SK-N-SH (cell line): ENCODE results near the gene ITCH. TPM values are rescaled to one million over a fixed set of nuclear protein-coding genes. Genes with fewer than 3 reads are reported as not detected.

Experiments
- CTCF ChIA-PET: fragments of 300-600, 350-600 bp; formaldehyde crosslinking; extraction: SDS; loops from one replicate; lab custom pipeline; 2021; lab: Yijun Ruan, JAX
- POLR2A ChIA-PET: fragments of 350-600 bp; sonication (Branson Sonifier 250); formaldehyde crosslinking; extraction: SDS; loops from one replicate; lab custom pipeline; 2020; ENCODE audit warnings: antibody characterized with exemption, inconsistent platforms; lab: Yijun Ruan, JAX
- DNase-seq: peaks from one replicate; pipeline ENCODE4 v3.0.0; 2012
- H2AFZ ChIP-seq: fragments of 200-600 bp; sonication (generic); 2 replicates; pipeline ENCODE4 v1.8.1; 2016; ENCODE audit warnings: antibody characterized with exemption, mild to moderate bottlenecking, low read depth
- H3F3A ChIP-seq: fragments of 200-600 bp; sonication (generic); replicated peaks from 2 replicates; pipeline ENCODE3; 2016; ENCODE audit warnings: antibody characterized with exemption, mild to moderate bottlenecking; ENCODE audit not compliant: insufficient read depth
- H3K27ac ChIP-seq, 2 experiments: fragments of 200-500 bp in 1 of 2; fragments of 200-600 bp in 1 of 2; sonication (Bioruptor generic) in 1 of 2; sonication (generic), shearing (Covaris generic) in 1 of 2; 2 replicates each; pipeline versions ENCODE4 v1.5.1 to v1.6.1; 2014 to 2016; ENCODE audit warnings: low read depth in 2 of 2, inconsistent platforms in 1 of 2, low read length in 1 of 2, mild to moderate bottlenecking in 1 of 2, mixed read lengths in 1 of 2
- H3K27me3 ChIP-seq: fragments of 200-600 bp; sonication (generic), shearing (Covaris generic); 2 replicates; pipeline ENCODE4 v1.6.1; 2016; ENCODE audit warnings: mixed run types; ENCODE audit not compliant: insufficient read depth
- H3K36me3 ChIP-seq, 2 experiments: fragments of 200-500 bp in 1 of 2; fragments of 200-600 bp in 1 of 2; sonication (Bioruptor generic) in 1 of 2; sonication (generic) in 1 of 2; replicated peaks in 1 of 2; 2 replicates each; pipeline versions ENCODE3 to v1.5.1; 2014 to 2016; ENCODE audit warnings: low read length in 1 of 2, mild to moderate bottlenecking in 1 of 2; ENCODE audit not compliant: insufficient read depth in 2 of 2, control insufficient read depth in 1 of 2
- H3K4me1 ChIP-seq, 2 experiments: fragments of 200-500 bp in 1 of 2; fragments of 200-600 bp in 1 of 2; sonication (Bioruptor generic) in 1 of 2; sonication (generic), shearing (Covaris generic) in 1 of 2; 2 replicates each; pipeline versions ENCODE4 v1.5.1 to v1.6.1; 2014 to 2016; ENCODE audit warnings: low read depth in 1 of 2, low read length in 1 of 2, mixed run types in 1 of 2; ENCODE audit not compliant: insufficient read depth in 2 of 2, control insufficient read depth in 1 of 2
- H3K4me2 ChIP-seq: fragments of 200-600 bp; sonication (generic), shearing (Covaris generic); 2 replicates; pipeline ENCODE4 v1.6.1; 2017; ENCODE audit warnings: mixed run types
- H3K4me3 ChIP-seq, 2 experiments: fragments of 200-500 bp in 1 of 2; fragments of 200-600 bp in 1 of 2; sonication (Bioruptor generic) in 1 of 2; sonication (generic), shearing (Covaris generic) in 1 of 2; 2 replicates each; pipeline versions ENCODE4 v1.5.1 to v1.8.1; 2014 to 2016; ENCODE audit warnings: low read depth in 2 of 2, inconsistent platforms in 1 of 2, low read length in 1 of 2, mild to moderate bottlenecking in 1 of 2, mixed read lengths in 1 of 2, moderate library complexity in 1 of 2
- H3K79me2 ChIP-seq: fragments of 200-600 bp; sonication (generic); 2 replicates; pipeline ENCODE4 v1.8.1; 2017; ENCODE audit warnings: mild to moderate bottlenecking; ENCODE audit not compliant: insufficient read depth
- H3K9ac ChIP-seq: fragments of 200-600 bp; sonication (generic); 2 replicates; pipeline ENCODE4 v1.6.1; 2017; ENCODE audit warnings: mixed run types
- H3K9me2 ChIP-seq: fragments of 200-600 bp; sonication (generic); 2 replicates; pipeline ENCODE4 v1.6.1; 2017; ENCODE audit warnings: mixed run types
- H3K9me3 ChIP-seq: fragments of 200-600 bp; sonication (generic); 2 replicates; pipeline ENCODE4 v1.6.1; 2017; ENCODE audit warnings: mixed run types, mild to moderate bottlenecking, moderate library complexity
- H4K20me1 ChIP-seq: fragments of 200-600 bp; sonication (generic); 2 replicates; pipeline ENCODE4 v1.6.1; 2017; ENCODE audit warnings: mild to moderate bottlenecking, mixed run types; ENCODE audit not compliant: insufficient read depth
- ELF1 ChIP-seq: IDR thresholded peaks from 2 replicates; pipeline ENCODE4 v1.4.0; 2012
- EZH2phosphoT487 ChIP-seq: fragments of 200-600 bp; sonication (generic); IDR thresholded peaks from 2 replicates; pipeline ENCODE4 v1.6.1; 2017; ENCODE audit warnings: low read depth, mixed run types, mild to moderate bottlenecking, antibody characterized with exemption, moderate library complexity, borderline replicate concordance
- FOSL2 ChIP-seq: IDR thresholded peaks from 2 replicates; pipeline ENCODE4 v1.4.0; 2012; ENCODE audit warnings: low read depth, mild to moderate bottlenecking, moderate library complexity, borderline replicate concordance
- GATA2 ChIP-seq: sonication (generic); formaldehyde crosslinking; IDR thresholded peaks from 2 replicates; pipeline ENCODE4 v1.5.0; 2020; ENCODE audit warnings: mild to moderate bottlenecking, missing genetic modification reagents
- MXI1 ChIP-seq: IDR thresholded peaks from 2 replicates; pipeline ENCODE4 v1.6.1; 2012; ENCODE audit warnings: mild to moderate bottlenecking, low read depth, low read length, improper control_type of control experiment
- POLR2AphosphoS5 ChIP-seq: IDR thresholded peaks from 2 replicates; pipeline ENCODE4 v1.6.1; 2012; ENCODE audit warnings: low read depth, low read length
- RAD21 ChIP-seq: IDR thresholded peaks from 2 replicates; pipeline ENCODE4 v1.6.1; 2012; ENCODE audit warnings: mild to moderate bottlenecking, low read length
- RFX5 ChIP-seq: IDR thresholded peaks from 2 replicates; pipeline ENCODE4 v1.6.1; 2012; ENCODE audit warnings: mild to moderate bottlenecking, improper control_type of control experiment, low read length
- SIN3A ChIP-seq: IDR thresholded peaks from 2 replicates; pipeline ENCODE4 v1.6.1; 2012; ENCODE audit warnings: low read depth, mild to moderate bottlenecking, low read length, moderate library complexity, borderline replicate concordance
- SMC3 ChIP-seq: IDR thresholded peaks from 2 replicates; pipeline ENCODE4 v1.6.1; 2012; ENCODE audit warnings: low read depth, low read length, improper control_type of control experiment
- WGBS: methylation state at CpG from one replicate; pipeline ENCODE4 v1.1.6; 2017; ENCODE audit warnings: low lambda C conversion rate; 5-methylcytosine and 5-hydroxymethylcytosine counted together
- polyA plus RNA-seq, 3 experiments: library from polyadenylated mRNA; depleted of rRNA; stranded (reverse); fragments of >200 nt; gene quantifications; 2 replicates each; pipeline ENCODE4 v1.2.3, GENCODE V29; 2012
- TF ChIP-seq, protein P1 (sequence below): IDR thresholded peaks from 2 replicates; pipeline ENCODE4 v1.4.0; 2012; ENCODE audit warnings: low read depth
- TF ChIP-seq, protein P2 (sequence below): fragments of 200-600 bp; sonication (generic); IDR thresholded peaks from 2 replicates; pipeline ENCODE4 v1.6.1; 2017; ENCODE audit warnings: antibody characterized with exemption, mild to moderate bottlenecking, moderate library complexity
- TF ChIP-seq, protein P3 (sequence below): fragments of 150-350 bp; IDR thresholded peaks from 2 replicates; pipeline ENCODE4 v1.6.1; 2016; ENCODE audit warnings: mild to moderate bottlenecking, low read depth, low read length

The ITCH gene
- polyA plus RNA-seq, 1 of the 3 experiments (the other 2 are of a cell fraction) = 3.8 TPM

DNA sequence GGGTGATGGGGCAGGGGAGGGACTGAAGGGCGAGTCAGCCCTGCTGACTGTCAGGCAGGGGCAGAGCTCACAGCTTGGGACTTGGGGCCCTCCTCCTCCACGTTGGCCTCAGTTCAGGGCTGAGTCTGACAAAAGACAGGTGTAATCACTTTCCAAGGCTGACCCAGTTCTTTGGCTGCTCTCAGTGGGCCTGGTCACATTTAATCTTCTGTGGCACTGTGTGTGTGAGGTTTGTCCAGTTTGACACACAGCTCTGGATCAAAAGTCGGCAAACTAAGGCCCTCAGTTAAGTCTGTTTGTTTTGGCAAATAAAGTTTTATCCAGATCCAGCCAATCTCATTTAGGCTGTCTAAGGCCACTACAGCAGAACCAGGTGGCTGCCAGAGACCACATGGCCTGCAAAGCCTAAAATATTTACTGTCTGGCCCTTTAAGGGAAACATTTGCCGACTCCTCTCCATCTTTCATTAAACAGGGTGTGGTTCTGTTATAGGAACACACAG is 190.3 kb downstream of the ITCH start:
- H3K9ac ChIP-seq = no peak overlapping the region
- CTCF ChIA-PET = interaction anchor here (0.6 kb wide), 1 partner anchor 216 kb away, joined by 3 read pairs; no protein-coding TSS in a partner anchor
- 59% methylated on average over 3 of the region's 4 CpGs for WGBS
- H3K4me2 ChIP-seq = no peak overlapping the region
- TF ChIP-seq GATA2 (CRISPR knock-in tag) (no peak), SMC3 (no peak), ELF1 (no peak), EZH2phosphoT487 (no peak), MXI1 (no peak), POLR2AphosphoS5 (no peak)
- no peaks in the 10 kb centered on the region for H3K9me2 ChIP-seq
- no peak for DNase-seq
- POLR2A ChIA-PET = no interaction called here
- H3K4me3 ChIP-seq = no peak overlapping the region
- H3K9me3 ChIP-seq = no peaks in the 10 kb centered on the region
- H3K27me3 ChIP-seq = no peaks in the 10 kb centered on the region
- H3K27ac ChIP-seq = no peak overlapping the region
- no peaks in the 10 kb centered on the region for H3K79me2 ChIP-seq
- no peaks in the 10 kb centered on the region for H4K20me1 ChIP-seq
- H3K4me1 ChIP-seq = peaks cover 0 to 7% of the 10 kb centered on the region in 2 experiments; a peak in 1 of 4 replicates
- no peak overlapping the region for H2AFZ ChIP-seq
- no peaks in the 10 kb centered on the region for H3F3A ChIP-seq
- H3K36me3 ChIP-seq = no peaks in the 10 kb centered on the region

DNA sequence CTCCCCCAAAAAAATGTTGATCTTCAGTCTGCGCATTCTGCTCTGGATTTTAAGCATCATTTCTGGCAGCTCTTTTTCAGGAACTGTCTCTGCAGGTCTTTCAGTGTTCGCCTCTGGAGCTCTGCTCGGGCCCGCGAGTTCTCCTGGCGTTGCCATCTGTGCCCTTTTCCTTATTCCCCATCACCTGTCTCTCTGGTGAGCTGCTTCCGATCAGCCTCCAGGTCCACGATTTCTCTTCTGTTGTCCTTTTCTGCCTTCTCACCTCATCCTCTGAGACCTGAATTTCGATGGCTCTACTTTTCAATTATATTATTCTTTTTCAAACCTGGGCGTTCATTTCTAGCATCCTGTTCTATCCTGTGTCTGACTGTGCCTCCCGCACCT is 194.9 kb downstream of the ITCH start:
- H3K36me3 ChIP-seq = peaks cover 0 to 6% of the 10 kb centered on the region in 2 experiments

More for the DNA sequence above, 194.9 kb downstream of the ITCH start:
- H3K9ac ChIP-seq = peak overlapping the region; percentile 88
- no peaks in the 10 kb centered on the region for H3K9me2 ChIP-seq
- 26% methylated on average over 11 of the region's 11 CpGs for WGBS
- no peaks in the 10 kb centered on the region for H3K9me3 ChIP-seq
- peaks cover 0 to 12% of the 10 kb centered on the region in 2 experiments; a peak in 1 of 4 replicates for H3K4me1 ChIP-seq
- DNase-seq = peak; percentile 44
- H4K20me1 ChIP-seq = no peaks in the 10 kb centered on the region
- TF ChIP-seq SIN3A (no peak), RFX5 (no peak), FOSL2 (no peak), RAD21 (no peak)
- TF ChIP-seq, protein P1, sequence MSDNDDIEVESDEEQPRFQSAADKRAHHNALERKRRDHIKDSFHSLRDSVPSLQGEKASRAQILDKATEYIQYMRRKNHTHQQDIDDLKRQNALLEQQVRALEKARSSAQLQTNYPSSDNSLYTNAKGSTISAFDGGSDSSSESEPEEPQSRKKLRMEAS = no peak
- TF ChIP-seq, protein P2, sequence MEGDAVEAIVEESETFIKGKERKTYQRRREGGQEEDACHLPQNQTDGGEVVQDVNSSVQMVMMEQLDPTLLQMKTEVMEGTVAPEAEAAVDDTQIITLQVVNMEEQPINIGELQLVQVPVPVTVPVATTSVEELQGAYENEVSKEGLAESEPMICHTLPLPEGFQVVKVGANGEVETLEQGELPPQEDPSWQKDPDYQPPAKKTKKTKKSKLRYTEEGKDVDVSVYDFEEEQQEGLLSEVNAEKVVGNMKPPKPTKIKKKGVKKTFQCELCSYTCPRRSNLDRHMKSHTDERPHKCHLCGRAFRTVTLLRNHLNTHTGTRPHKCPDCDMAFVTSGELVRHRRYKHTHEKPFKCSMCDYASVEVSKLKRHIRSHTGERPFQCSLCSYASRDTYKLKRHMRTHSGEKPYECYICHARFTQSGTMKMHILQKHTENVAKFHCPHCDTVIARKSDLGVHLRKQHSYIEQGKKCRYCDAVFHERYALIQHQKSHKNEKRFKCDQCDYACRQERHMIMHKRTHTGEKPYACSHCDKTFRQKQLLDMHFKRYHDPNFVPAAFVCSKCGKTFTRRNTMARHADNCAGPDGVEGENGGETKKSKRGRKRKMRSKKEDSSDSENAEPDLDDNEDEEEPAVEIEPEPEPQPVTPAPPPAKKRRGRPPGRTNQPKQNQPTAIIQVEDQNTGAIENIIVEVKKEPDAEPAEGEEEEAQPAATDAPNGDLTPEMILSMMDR = no peak
- TF ChIP-seq, protein P3, sequence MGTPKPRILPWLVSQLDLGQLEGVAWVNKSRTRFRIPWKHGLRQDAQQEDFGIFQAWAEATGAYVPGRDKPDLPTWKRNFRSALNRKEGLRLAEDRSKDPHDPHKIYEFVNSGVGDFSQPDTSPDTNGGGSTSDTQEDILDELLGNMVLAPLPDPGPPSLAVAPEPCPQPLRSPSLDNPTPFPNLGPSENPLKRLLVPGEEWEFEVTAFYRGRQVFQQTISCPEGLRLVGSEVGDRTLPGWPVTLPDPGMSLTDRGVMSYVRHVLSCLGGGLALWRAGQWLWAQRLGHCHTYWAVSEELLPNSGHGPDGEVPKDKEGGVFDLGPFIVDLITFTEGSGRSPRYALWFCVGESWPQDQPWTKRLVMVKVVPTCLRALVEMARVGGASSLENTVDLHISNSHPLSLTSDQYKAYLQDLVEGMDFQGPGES = no peak
- ChIA-PET CTCF (interaction anchor here (0.6 to 2.6 kb wide), 8 partner anchors 19 to 245 kb away, joined by 3 to 13 read pairs (median 4); no protein-coding TSS in a partner anchor), POLR2A (interaction anchor here (0.6 to 2.3 kb wide), 5 partner anchors 14 to 883 kb away, joined by 3 to 14 read pairs (median 5); partner anchors contain the start of gene TP53INP2)
- H3K27ac ChIP-seq = peak overlapping the region; percentile 45 to 51; a peak in 2 of 4 replicates
- peak overlapping the region; percentile 94 for H2AFZ ChIP-seq
- no peaks in the 10 kb centered on the region for H3F3A ChIP-seq
- peak overlapping the region; percentile 73 to 77 for H3K4me3 ChIP-seq
- peak overlapping the region; percentile 98 for H3K4me2 ChIP-seq
- no peaks in the 10 kb centered on the region for H3K27me3 ChIP-seq
- no peaks in the 10 kb centered on the region for H3K79me2 ChIP-seq
